SK-N-MC (cell line): Measurements from ENCODE around the gene AURKAIP1.
A peak's percentile ranks its signal among the peaks of the same experiment; 100 is the strongest.

ENCODE experiments used
- DNase-seq: peaks from one replicate; pipeline ENCODE4 v3.0.0-alpha.2; 2011; ENCODE audit warnings: low read depth, low spot score
- H3K27ac ChIP-seq: fragments of 200-600 bp; sonication (generic); 2 replicates; pipeline ENCODE4 v1.5.1; 2016; ENCODE audit warnings: mixed run types
- H3K36me3 ChIP-seq: fragments of 200-600 bp; sonication (generic); 2 replicates; pipeline ENCODE4 v1.6.1; 2017; ENCODE audit warnings: antibody characterized with exemption, low read length, mixed read lengths; ENCODE audit not compliant: insufficient read depth
- H3K4me3 ChIP-seq: fragments of 200-600 bp; sonication (generic); 2 replicates; pipeline ENCODE4 v1.5.1; 2016
- H3K9ac ChIP-seq: fragments of 200-600 bp; sonication (generic); 2 replicates; pipeline ENCODE4 v1.8.0; 2017; ENCODE audit warnings: mixed run types, mixed read lengths; ENCODE audit not compliant: insufficient read length
- H3K9me3 ChIP-seq: fragments of 200-600 bp; sonication (generic); 2 replicates; pipeline ENCODE4 v1.6.1; 2017; ENCODE audit warnings: low read depth, mild to moderate bottlenecking, antibody characterized with exemption, low read length, moderate library complexity, mixed read lengths
- EZH2 ChIP-seq: fragments of 200-600 bp; sonication (generic); IDR thresholded peaks from one replicate; pipeline ENCODE4 v1.6.1; 2017; ENCODE audit warnings: antibody characterized with exemption
- FOXP2 ChIP-seq: optimal IDR thresholded peaks from 2 replicates; pipeline ENCODE3; 2011; ENCODE audit warnings: mild to moderate bottlenecking, moderate library complexity; ENCODE audit not compliant: insufficient read depth; ENCODE audit errors: extremely low read length, control extremely low read depth
- POLR2AphosphoS5 ChIP-seq: IDR thresholded peaks from 2 replicates; pipeline ENCODE4 v1.6.1; 2012; ENCODE audit warnings: mild to moderate bottlenecking, low read depth, low read length, borderline replicate concordance

Gene AURKAIP1

GRCh38 chr1:1377540-1378205 lies 2.7 kb upstream of the AURKAIP1 start:
- no peak for DNase-seq
- no peaks in the 10 kb centered on the region for H3K9me3 ChIP-seq
- H3K9ac ChIP-seq = no peak overlapping the region
- peak overlapping the region; percentile 36; the same call in 1 of the 2 replicates for H3K27ac ChIP-seq
- H3K4me3 ChIP-seq = no peak overlapping the region
- TF ChIP-seq FOXP2 = no peak
- TF ChIP-seq POLR2AphosphoS5 = no peak
- no peak for TF ChIP-seq EZH2
- no peaks in the 10 kb centered on the region; the same call in 1 of the 2 replicates for H3K36me3 ChIP-seq

GRCh38 chr1:1376551-1377226 lies 1.7 kb upstream of the AURKAIP1 start:
- no peak overlapping the region; the same call in 1 of the 2 replicates for H3K27ac ChIP-seq
- no peak for TF ChIP-seq FOXP2
- no peak for TF ChIP-seq EZH2
- TF ChIP-seq POLR2AphosphoS5 = no peak
- no peak overlapping the region for H3K9ac ChIP-seq
- no peaks in the 10 kb centered on the region; the same call in 1 of the 2 replicates for H3K36me3 ChIP-seq
- no peak for DNase-seq
- H3K4me3 ChIP-seq = no peak overlapping the region
- H3K9me3 ChIP-seq = no peaks in the 10 kb centered on the region

GRCh38 chr1:1374589-1374928 lies 448 bp downstream of the AURKAIP1 start:
- DNase-seq = no peak
- no peaks in the 10 kb centered on the region; the same call in 1 of the 2 replicates for H3K36me3 ChIP-seq
- H3K9me3 ChIP-seq = no peaks in the 10 kb centered on the region
- peak overlapping the region; percentile 96 for H3K9ac ChIP-seq
- H3K4me3 ChIP-seq = peak overlapping the region; percentile 87
- peak overlapping the region; percentile 82 for H3K27ac ChIP-seq
- TF ChIP-seq POLR2AphosphoS5 = no peak
- TF ChIP-seq EZH2 = no peak
- TF ChIP-seq FOXP2 = no peak

- TF ChIP-seq FOXP2 = no peak
- TF ChIP-seq EZH2 = no peak
- TF ChIP-seq POLR2AphosphoS5 = no peak
- Histone ChIP-seq H3K27ac (no peak overlapping the region; the same call in 1 of the 2 replicates), H3K9me3 (no peaks in the 10 kb centered on the region), H3K9ac (peak overlapping the region; percentile 96), H3K36me3 (no peaks in the 10 kb centered on the region; the same call in 1 of the 2 replicates), H3K4me3 (peak overlapping the region; percentile 87)
- no peak for DNase-seq
These were observed 1.0 kb downstream of the AURKAIP1 start for GRCh38 chr1:1373815-1374588.

- no peaks in the 10 kb centered on the region; the same call in 1 of the 2 replicates for H3K36me3 ChIP-seq
- peak overlapping the region; percentile 87 for H3K4me3 ChIP-seq
- no peaks in the 10 kb centered on the region for H3K9me3 ChIP-seq
- DNase-seq = no peak
- no peak overlapping the region for H3K27ac ChIP-seq
- H3K9ac ChIP-seq = peak overlapping the region; percentile 96
- TF ChIP-seq POLR2AphosphoS5 = no peak
- no peak for TF ChIP-seq FOXP2
- TF ChIP-seq EZH2 = no peak
These were observed 1.8 kb downstream of the AURKAIP1 start for GRCh38 chr1:1373051-1373814.

- Histone ChIP-seq H3K27ac (no peak overlapping the region), H3K9me3 (0 out of 2 replicates have a peak, but pooled peaks cover 3% of the 10 kb centered on the region), H3K9ac (no peak overlapping the region), H3K36me3 (no peaks in the 10 kb centered on the region; the same call in 1 of the 2 replicates), H3K4me3 (no peak overlapping the region)
- no peak for TF ChIP-seq POLR2AphosphoS5
- no peak for DNase-seq
These were observed 3.0 kb downstream of the AURKAIP1 start for GRCh38 chr1:1371746-1372711.

GRCh38 chr1:1371364-1371745 lies 3.7 kb downstream of the AURKAIP1 start:
- no peak overlapping the region for H3K27ac ChIP-seq
- H3K4me3 ChIP-seq = no peak overlapping the region
- 0 out of 2 replicates have a peak, but pooled peaks cover 3% of the 10 kb centered on the region for H3K9me3 ChIP-seq
- no peak for DNase-seq
- TF ChIP-seq FOXP2 = no peak
- no peak for TF ChIP-seq EZH2
- no peak for TF ChIP-seq POLR2AphosphoS5
- no peak overlapping the region for H3K9ac ChIP-seq
- H3K36me3 ChIP-seq = no peaks in the 10 kb centered on the region; the same call in 1 of the 2 replicates
